Suprapubic skin (tissue), 4 donors: ENCODE measurements around the gene WDTC1. TPM values are rescaled to one million over a fixed set of nuclear protein-coding genes. Genes with fewer than 3 reads are reported as not detected.

Experiments
- DNase-seq, 2 donors: peaks; one replicate each; pipeline ENCODE4 v3.0.0-alpha.2; 2019; ENCODE audit warnings: low spot score in 2 of 2
- H3K27ac ChIP-seq: fragments of 200-600 bp; sonication (generic); one replicate; pipeline ENCODE4 v1.5.1; 2019
- H3K27me3 ChIP-seq: fragments of 200-600 bp; sonication (generic); one replicate; pipeline ENCODE4 v1.5.1; 2019
- H3K36me3 ChIP-seq: fragments of 200-600 bp; sonication (generic); one replicate; pipeline ENCODE4 v1.5.1; 2019
- H3K4me1 ChIP-seq: fragments of 200-600 bp; sonication (generic); one replicate; pipeline ENCODE4 v1.5.1; 2019
- H3K4me3 ChIP-seq: fragments of 200-600 bp; sonication (generic); one replicate; pipeline ENCODE4 v1.5.1; 2019; ENCODE audit warnings: mild to moderate bottlenecking
- H3K9me3 ChIP-seq: fragments of 200-600 bp; sonication (generic); one replicate; pipeline ENCODE4 v1.5.1; 2019
- EP300 ChIP-seq: sonication (generic); formaldehyde crosslinking; IDR thresholded peaks from one replicate; pipeline ENCODE4 v1.6.1; 2017; ENCODE audit warnings: antibody characterized with exemption
- POLR2A ChIP-seq, 2 donors: fragments of 450-650 bp; IDR thresholded peaks; one replicate each; pipeline ENCODE4 v1.6.1; 2017; ENCODE audit warnings: antibody characterized with exemption in 2 of 2, mild to moderate bottlenecking in 2 of 2, moderate library complexity in 2 of 2
- POLR2AphosphoS5 ChIP-seq, 3 donors: sonication (generic); formaldehyde crosslinking; IDR thresholded peaks; one replicate each; pipeline ENCODE4 v1.6.1; 2017; ENCODE audit warnings: antibody characterized with exemption in 3 of 3
- WGBS: methylation state at CpG from one replicate; pipeline ENCODE4 v1.1.5; 2018; 5-methylcytosine and 5-hydroxymethylcytosine counted together
- total RNA-seq, 4 donors: library from RNA; depleted of rRNA; stranded (reverse); fragments of >200 nt; gene quantifications; one replicate each; pipeline ENCODE4 v1.1.0, GENCODE V29; 2016
- TF ChIP-seq, protein P1 (sequence below), 2 donors: fragments of 200-600 bp in 1 of 2; fragments of 450-650 bp in 1 of 2; sonication (generic) in 1 of 2; IDR thresholded peaks; one replicate each; pipeline ENCODE4 v1.5.1; 2016 to 2019; ENCODE audit warnings: antibody characterized with exemption in 2 of 2, mild to moderate bottlenecking in 1 of 2, moderate library complexity in 1 of 2

Gene WDTC1
- total RNA-seq, 4 donors from 2014 or later = 59.6 to 69.7 (median 64.5) TPM

DNA sequence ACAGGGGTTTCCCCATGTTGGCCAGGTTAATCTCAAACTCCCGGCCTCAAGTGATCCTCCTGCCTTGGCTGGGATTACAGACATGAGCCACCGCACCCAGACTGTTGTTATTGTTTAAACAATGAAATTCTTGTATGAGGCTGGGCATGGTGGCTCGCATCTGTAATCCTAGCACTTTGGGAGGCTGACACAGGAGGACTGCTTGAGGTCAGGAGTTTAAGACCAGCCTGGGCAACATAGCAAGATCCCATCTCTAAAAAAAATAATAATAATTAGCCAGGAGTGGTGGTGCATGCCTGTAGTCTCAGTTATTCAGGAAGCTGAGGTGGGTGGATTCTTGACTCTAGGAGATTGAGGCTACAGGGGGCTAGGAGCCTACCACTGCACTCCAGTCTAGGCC, 6.7 kb upstream of the WDTC1 start:
- Histone ChIP-seq H3K36me3 (no peaks in the 10 kb centered on the region), H3K9me3 (no peaks in the 10 kb centered on the region), H3K4me3 (no peak overlapping the region), H3K27me3 (no peaks in the 10 kb centered on the region), H3K27ac (no peak overlapping the region), H3K4me1 (no peaks in the 10 kb centered on the region)
- TF ChIP-seq POLR2A (IDR thresholded peaks at IDR 0.05) (no peak), POLR2AphosphoS5 (IDR thresholded peaks at IDR 0.05) (no peak)
- TF ChIP-seq, protein P1, sequence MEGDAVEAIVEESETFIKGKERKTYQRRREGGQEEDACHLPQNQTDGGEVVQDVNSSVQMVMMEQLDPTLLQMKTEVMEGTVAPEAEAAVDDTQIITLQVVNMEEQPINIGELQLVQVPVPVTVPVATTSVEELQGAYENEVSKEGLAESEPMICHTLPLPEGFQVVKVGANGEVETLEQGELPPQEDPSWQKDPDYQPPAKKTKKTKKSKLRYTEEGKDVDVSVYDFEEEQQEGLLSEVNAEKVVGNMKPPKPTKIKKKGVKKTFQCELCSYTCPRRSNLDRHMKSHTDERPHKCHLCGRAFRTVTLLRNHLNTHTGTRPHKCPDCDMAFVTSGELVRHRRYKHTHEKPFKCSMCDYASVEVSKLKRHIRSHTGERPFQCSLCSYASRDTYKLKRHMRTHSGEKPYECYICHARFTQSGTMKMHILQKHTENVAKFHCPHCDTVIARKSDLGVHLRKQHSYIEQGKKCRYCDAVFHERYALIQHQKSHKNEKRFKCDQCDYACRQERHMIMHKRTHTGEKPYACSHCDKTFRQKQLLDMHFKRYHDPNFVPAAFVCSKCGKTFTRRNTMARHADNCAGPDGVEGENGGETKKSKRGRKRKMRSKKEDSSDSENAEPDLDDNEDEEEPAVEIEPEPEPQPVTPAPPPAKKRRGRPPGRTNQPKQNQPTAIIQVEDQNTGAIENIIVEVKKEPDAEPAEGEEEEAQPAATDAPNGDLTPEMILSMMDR (IDR thresholded peaks at IDR 0.05) = no peak
- DNase-seq = no peak
- 74% methylated on average over 3 of the region's 3 CpGs for WGBS

DNA sequence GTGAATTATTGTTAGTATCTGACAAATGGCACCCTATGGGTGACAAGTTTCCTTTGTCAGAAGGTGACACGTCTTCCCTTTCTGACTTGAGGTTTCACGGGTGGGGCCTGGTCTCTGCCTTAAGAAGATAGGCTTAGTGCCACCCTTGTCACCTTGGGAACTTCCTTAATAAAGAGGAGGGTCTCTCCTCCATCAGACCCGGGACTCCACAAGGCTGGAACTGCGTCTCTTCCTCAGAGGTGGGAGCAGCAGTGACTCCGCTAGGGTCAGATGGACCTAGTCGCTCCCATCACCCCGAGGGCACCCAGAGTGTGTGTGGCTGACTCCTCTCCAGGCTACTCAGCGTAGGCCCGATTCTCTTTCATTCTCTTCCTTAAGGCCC, 774 bp upstream of the WDTC1 start:
- Histone ChIP-seq H3K4me1 (peaks cover 20% of the 10 kb centered on the region), H3K9me3 (no peaks in the 10 kb centered on the region), H3K4me3 (peak overlapping the region; percentile 94), H3K36me3 (no peaks in the 10 kb centered on the region), H3K27ac (no peak overlapping the region), H3K27me3 (no peaks in the 10 kb centered on the region)
- DNase-seq = peak in 1 of 2 donors; percentile 70
- TF ChIP-seq EP300 = no peak
- TF ChIP-seq, protein P1 (IDR thresholded peaks at IDR 0.05) = no peak
- TF ChIP-seq POLR2AphosphoS5 (IDR thresholded peaks at IDR 0.05) = no peak
- TF ChIP-seq POLR2A (IDR thresholded peaks at IDR 0.05) = no peak
- WGBS = 51% methylated on average over 9 of the region's 9 CpGs

DNA sequence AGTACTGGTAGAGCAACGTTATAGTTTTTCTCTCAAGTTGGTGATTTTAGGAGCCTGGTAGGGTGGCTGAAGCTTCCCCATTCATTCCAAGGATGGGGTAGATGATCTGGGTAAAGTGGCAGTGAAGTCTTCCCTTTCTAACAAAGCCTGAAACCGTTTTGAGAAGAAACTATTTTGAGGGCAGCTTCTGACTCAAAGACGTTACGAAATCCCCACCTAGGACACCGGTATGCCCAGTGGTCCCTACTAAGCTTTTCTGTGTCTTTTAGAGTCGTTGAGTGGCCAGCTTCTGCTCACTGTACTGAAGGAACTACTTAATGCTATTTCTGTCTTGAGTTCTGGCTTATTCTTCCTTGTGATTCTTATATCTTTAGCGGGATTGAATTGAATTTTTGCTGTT, 1.4 kb downstream of the WDTC1 start:
- Histone ChIP-seq H3K27me3 (no peaks in the 10 kb centered on the region), H3K4me1 (peaks cover 20% of the 10 kb centered on the region), H3K4me3 (peak overlapping the region; percentile 94), H3K27ac (no peak overlapping the region), H3K9me3 (no peaks in the 10 kb centered on the region), H3K36me3 (no peaks in the 10 kb centered on the region)
- TF ChIP-seq POLR2AphosphoS5 (IDR thresholded peaks at IDR 0.05) = no peak
- no peak for TF ChIP-seq POLR2A (IDR thresholded peaks at IDR 0.05)
- TF ChIP-seq EP300 = no peak
- TF ChIP-seq, protein P1 (IDR thresholded peaks at IDR 0.05) = no peak
- 32% methylated on average over 7 of the region's 7 CpGs for WGBS
- DNase-seq = no peak

DNA sequence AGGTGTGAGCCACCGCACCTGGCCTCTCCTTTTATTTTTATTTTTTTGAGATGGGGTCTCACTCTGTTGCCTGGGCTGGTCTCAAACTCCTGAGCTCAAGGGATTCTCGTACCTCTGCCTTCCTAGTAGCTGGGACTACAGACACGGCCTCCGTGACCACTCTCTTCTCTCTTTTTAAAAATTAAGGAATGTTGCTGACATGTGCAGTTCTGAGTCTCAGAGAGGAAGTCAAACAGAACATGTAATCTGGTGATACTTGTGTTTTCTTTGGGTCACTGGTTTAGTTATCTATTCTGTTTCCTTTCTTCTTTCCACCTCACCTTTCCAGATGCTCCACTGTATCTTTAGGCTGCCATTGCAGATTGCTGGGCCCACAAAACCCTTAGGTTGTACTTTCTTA, 2.7 kb downstream of the WDTC1 start:
- WGBS = 84% methylated on average over 4 of the region's 4 CpGs
- Histone ChIP-seq H3K27ac (no peak overlapping the region), H3K4me1 (peaks cover 20% of the 10 kb centered on the region), H3K36me3 (no peaks in the 10 kb centered on the region), H3K9me3 (no peaks in the 10 kb centered on the region), H3K27me3 (no peaks in the 10 kb centered on the region), H3K4me3 (no peak overlapping the region)
- no peak for DNase-seq
- TF ChIP-seq EP300 (no peak), POLR2A (IDR thresholded peaks at IDR 0.05) (no peak), POLR2AphosphoS5 (IDR thresholded peaks at IDR 0.05) (no peak)
- TF ChIP-seq, protein P1 (IDR thresholded peaks at IDR 0.05) = no peak

DNA sequence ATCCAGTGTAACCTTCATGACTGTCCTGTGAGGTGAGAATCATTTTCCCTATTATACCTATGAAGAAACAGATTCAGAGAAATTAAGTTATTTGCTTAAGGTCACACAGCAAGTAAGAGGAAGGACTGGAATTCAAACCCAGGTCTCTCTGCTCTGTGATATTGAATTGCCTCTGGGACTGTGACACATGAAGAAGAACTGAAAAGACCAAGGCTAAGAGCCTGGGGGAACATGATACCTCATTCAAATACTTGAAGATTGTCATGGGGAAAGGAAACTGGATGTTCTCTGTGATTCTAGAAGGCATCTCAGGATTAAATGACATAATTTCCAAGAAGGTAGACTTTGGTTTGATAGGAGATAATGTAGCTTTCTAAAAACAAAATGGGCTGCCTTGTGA, 3.6 kb downstream of the WDTC1 start:
- H3K27ac ChIP-seq = no peak overlapping the region
- H3K9me3 ChIP-seq = no peaks in the 10 kb centered on the region

More for the DNA sequence above, 3.6 kb downstream of the WDTC1 start:
- TF ChIP-seq POLR2A (IDR thresholded peaks at IDR 0.05) = no peak
- no peak for TF ChIP-seq EP300
- TF ChIP-seq, protein P1 (IDR thresholded peaks at IDR 0.05) = no peak
- TF ChIP-seq POLR2AphosphoS5 (IDR thresholded peaks at IDR 0.05) = no peak
- Histone ChIP-seq H3K36me3 (no peaks in the 10 kb centered on the region), H3K4me1 (peaks cover 20% of the 10 kb centered on the region), H3K27me3 (no peaks in the 10 kb centered on the region), H3K4me3 (no peak overlapping the region)
- DNase-seq = no peak
